NB4 (cell line): ENCODE results near the gene SAMD11.
"Not testable (repeated sequence)": the region's sequence is repeated elsewhere in the genome, so short reads cannot be mapped to it uniquely, and the experiment has no call there.

Source experiments
- DNase-seq: peaks from one replicate; pipeline ENCODE4 v3.0.0; 2010; ENCODE audit warnings: low read depth
- H3K4me3 ChIP-seq: one replicate; pipeline ENCODE4 v1.5.1; 2011; ENCODE audit warnings: mild to moderate bottlenecking, low read depth, low read length, moderate library complexity
- MAX ChIP-seq: IDR thresholded peaks from 2 replicates; pipeline ENCODE4 v1.6.1; 2011; ENCODE audit warnings: low read depth, low read length
- MYC ChIP-seq: IDR thresholded peaks from 2 replicates; pipeline ENCODE4 v1.6.1; 2011; ENCODE audit warnings: low read depth, low read length
- POLR2A ChIP-seq: IDR thresholded peaks from 2 replicates; pipeline ENCODE4 v1.6.1; 2011; ENCODE audit warnings: mild to moderate bottlenecking; ENCODE audit not compliant: insufficient read length; ENCODE audit errors: extremely low read depth
- TF ChIP-seq, protein P1 (sequence below): IDR thresholded peaks from one replicate; pipeline ENCODE4 v1.5.1; 2012; ENCODE audit warnings: low read depth, low read length

Gene SAMD11

DNA sequence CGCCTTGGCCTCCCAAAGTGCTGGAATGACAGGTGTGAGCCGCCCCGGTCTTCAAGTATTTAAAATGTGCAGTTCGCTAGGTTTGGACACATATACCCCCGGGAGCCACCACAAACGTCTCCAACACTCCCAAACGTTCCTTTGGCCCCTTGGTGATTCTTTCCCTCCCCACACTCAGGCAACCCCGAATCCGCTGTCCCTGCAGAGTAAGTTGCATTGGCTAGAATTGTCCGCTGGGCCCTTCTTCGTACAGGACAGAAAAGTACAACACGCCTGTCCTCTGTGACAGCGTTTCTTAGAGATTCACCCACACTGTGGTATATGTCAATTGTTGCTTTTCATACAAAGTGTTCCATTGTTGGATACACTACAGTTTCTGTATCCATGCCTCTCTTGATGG lies 61.4 kb downstream of the SAMD11 start:
- TF ChIP-seq, protein P1, sequence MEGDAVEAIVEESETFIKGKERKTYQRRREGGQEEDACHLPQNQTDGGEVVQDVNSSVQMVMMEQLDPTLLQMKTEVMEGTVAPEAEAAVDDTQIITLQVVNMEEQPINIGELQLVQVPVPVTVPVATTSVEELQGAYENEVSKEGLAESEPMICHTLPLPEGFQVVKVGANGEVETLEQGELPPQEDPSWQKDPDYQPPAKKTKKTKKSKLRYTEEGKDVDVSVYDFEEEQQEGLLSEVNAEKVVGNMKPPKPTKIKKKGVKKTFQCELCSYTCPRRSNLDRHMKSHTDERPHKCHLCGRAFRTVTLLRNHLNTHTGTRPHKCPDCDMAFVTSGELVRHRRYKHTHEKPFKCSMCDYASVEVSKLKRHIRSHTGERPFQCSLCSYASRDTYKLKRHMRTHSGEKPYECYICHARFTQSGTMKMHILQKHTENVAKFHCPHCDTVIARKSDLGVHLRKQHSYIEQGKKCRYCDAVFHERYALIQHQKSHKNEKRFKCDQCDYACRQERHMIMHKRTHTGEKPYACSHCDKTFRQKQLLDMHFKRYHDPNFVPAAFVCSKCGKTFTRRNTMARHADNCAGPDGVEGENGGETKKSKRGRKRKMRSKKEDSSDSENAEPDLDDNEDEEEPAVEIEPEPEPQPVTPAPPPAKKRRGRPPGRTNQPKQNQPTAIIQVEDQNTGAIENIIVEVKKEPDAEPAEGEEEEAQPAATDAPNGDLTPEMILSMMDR, result no peak
- H3K4me3 ChIP-seq, result no peak overlapping the region
- DNase-seq, result no peak

DNA sequence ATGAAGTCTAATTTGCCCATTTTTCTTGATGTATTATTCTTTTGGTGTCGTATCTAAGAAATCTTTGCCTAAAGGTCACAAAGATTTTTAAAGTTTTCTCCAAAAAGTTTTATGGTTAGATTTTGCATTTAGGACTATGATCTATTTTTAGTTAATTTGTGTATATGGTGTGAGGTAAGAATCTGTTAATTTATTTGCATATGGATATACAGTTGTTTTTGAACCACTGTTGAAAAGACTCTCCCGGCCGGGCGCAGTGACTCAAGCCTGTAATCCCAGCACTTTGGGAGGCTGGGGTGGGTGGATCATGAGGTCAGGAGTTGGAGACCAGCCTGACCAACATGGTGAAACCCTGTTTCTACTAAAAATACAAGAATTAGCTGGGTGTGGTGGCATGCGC lies 64.3 kb downstream of the SAMD11 start:
- DNase-seq, H3K4me3 ChIP-seq: not testable (repeated sequence)

DNA sequence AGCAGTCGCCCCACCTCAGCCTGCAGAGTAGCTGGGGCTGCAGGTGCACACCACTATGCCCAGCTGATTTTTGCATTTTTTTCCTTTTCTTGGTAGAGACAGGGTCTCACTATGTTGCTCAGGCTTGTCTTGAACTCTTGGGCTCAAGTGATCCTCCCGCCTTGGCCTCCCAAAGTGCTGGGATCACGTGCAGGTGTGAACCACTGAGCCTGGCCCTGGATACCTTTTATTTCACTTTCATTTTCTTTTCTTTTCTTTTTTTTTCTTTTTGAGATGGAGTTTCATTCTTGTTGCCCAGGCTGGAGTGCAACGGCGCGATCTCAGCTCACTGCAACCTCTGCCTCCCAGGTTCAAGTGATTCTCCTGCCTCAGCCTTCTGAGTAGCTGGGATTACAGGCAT lies 67.6 kb downstream of the SAMD11 start:
- not testable (repeated sequence) for DNase-seq, H3K4me3 ChIP-seq

GRCh38 chr1:991895-992294 lies 68.2 kb downstream of the SAMD11 start:
- no peak for DNase-seq
- TF ChIP-seq POLR2A (no peak), MYC (no peak), MAX (no peak)
- TF ChIP-seq, protein P1, result no peak
- H3K4me3 ChIP-seq, result no peak overlapping the region

- no peak overlapping the region for H3K4me3 ChIP-seq
- no peak for DNase-seq
- TF ChIP-seq, protein P1, result no peak
- TF ChIP-seq MYC, result no peak
- TF ChIP-seq MAX, result no peak
- TF ChIP-seq POLR2A, result no peak
Measured at GRCh38 chr1:992362-992761, 68.6 kb downstream of the SAMD11 start.

DNA sequence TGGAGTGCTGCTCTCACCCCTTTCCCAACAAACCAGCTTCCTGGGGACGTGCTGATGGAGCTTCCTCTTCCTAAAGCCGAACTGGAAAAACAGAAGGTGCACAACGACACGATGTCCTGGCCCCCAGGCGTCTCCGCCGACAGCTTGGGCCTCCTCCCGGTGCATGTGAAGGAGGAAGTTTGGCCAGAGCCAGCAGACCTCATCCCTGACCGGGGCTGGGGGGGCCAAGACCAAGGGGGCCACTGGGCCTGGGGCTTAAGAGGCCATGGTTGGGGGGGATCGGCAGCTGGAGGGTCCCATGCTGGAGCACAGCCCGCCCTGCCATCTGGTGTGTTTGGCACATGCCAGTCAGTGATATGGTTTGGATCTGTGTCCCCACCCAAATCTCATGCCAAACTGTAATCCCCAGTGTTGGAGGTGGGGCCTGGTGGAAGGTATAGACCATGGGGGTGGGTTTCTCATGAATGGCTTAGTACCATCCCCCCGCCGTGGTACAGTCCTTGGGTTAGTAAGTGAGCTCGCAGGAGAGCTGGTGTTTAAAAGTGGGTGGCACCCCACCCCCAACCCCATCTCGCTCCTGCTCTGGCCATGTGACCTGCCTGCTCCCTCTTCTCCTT lies 69.8 kb downstream of the SAMD11 start:
- H3K4me3 ChIP-seq, result no peak overlapping the region
- DNase-seq, result no peak
- TF ChIP-seq POLR2A (no peak), MYC (no peak), MAX (no peak)
- TF ChIP-seq, protein P1, result no peak
